HepG2 (cell line): ENCODE results near the gene MRPL58. TPM values are rescaled to one million over a fixed set of nuclear protein-coding genes. Genes with fewer than 3 reads are reported as not detected.

Experiments used
- ETV5 ChIP-seq: IDR thresholded peaks from 2 replicates; pipeline ENCODE4 v1.6.1; 2018; ENCODE audit warnings: missing biosample characterization, missing genetic modification reagents, inconsistent platforms, borderline replicate concordance
- FOXA3 ChIP-seq: IDR thresholded peaks from 2 replicates; pipeline ENCODE4 v1.6.1; 2016; ENCODE audit warnings: missing genetic modification reagents, missing compliant biosample characterization
- FOXK1 ChIP-seq: sonication (generic); formaldehyde crosslinking; IDR thresholded peaks from 2 replicates; pipeline ENCODE4 v1.4.0; 2020; ENCODE audit warnings: low read depth, missing genetic modification reagents, borderline replicate concordance
- LBX2 ChIP-seq: sonication (generic); formaldehyde crosslinking; IDR thresholded peaks from 2 replicates; pipeline ENCODE4 v1.5.0; 2020; ENCODE audit warnings: missing genetic modification reagents, mild to moderate bottlenecking, borderline replicate concordance
- NFAT5 ChIP-seq: sonication (generic); formaldehyde crosslinking; IDR thresholded peaks from 2 replicates; pipeline ENCODE4 v1.4.0; 2020; ENCODE audit warnings: missing genetic modification reagents
- PPARG ChIP-seq: conservative IDR thresholded peaks from 2 replicates; pipeline ENCODE4 v1.6.1; 2016; ENCODE audit warnings: missing biosample characterization, missing genetic modification reagents
- ZKSCAN1 ChIP-seq: fragments of 150-350 bp; IDR thresholded peaks from 2 replicates; pipeline ENCODE4 v1.6.1; 2014; ENCODE audit warnings: low read length
- ZNF646 ChIP-seq: sonication (generic); formaldehyde crosslinking; IDR thresholded peaks from 2 replicates; pipeline ENCODE4 v1.9.0; 2021; ENCODE audit warnings: mild to moderate bottlenecking, missing genetic modification reagents
- polyA plus RNA-seq, 8 experiments: library from polyadenylated mRNA; depleted of rRNA in 3 of 8; stranded (reverse) in 7 of 8; unstranded in 1 of 8; fragments of >200 nt; fragmentation: Illumina TruSeq in 4 of 8; extraction: Trizol in 4 of 8; gene quantifications; 2 replicates each; pipeline versions ENCODE4 v1.2.1 to v1.2.3, GENCODE V29; 2011 to 2016; ENCODE audit warnings: low read depth in 4 of 8, missing spikeins in 1 of 8, mixed read lengths in 1 of 8; ENCODE audit not compliant: insufficient read depth in 1 of 8
- total RNA-seq, 5 experiments: library from RNA; depleted of rRNA; stranded (reverse); fragments of >200 nt; fragmentation: Illumina TruSeq; extraction: Trizol; gene quantifications; 2 replicates each; pipeline ENCODE4 v1.2.3, GENCODE V29; 2016; ENCODE audit warnings: low read depth in 1 of 5
- TF ChIP-seq, protein P1 (sequence below): IDR thresholded peaks from 2 replicates; pipeline ENCODE4 v1.6.1; 2016; ENCODE audit warnings: mild to moderate bottlenecking, missing biosample characterization, missing genetic modification reagents
- TF ChIP-seq, protein P2 (sequence below): sonication (generic); formaldehyde crosslinking; IDR thresholded peaks from 2 replicates; pipeline ENCODE4 v1.4.0; 2020; ENCODE audit warnings: mild to moderate bottlenecking, missing genetic modification reagents
- TF ChIP-seq, protein P3 (sequence below): fragments of 450-650 bp; IDR thresholded peaks from 2 replicates; pipeline ENCODE4 v1.6.1; 2017

MRPL58 gene
- total and polyA plus RNA-seq, 2 of the 13 experiments (the other 11 are each of a cell fraction or from before 2014, with no cell fraction given), result 44.9 to 68.9 TPM

GRCh38 chr17:75034236-75034908 lies 21.9 kb downstream of the MRPL58 start (continued):
- TF ChIP-seq ZNF646 (CRISPR knock-in tag), result no peak; the same call in none of the 2 replicates
- no peak for TF ChIP-seq ZKSCAN1
- TF ChIP-seq, protein P1, sequence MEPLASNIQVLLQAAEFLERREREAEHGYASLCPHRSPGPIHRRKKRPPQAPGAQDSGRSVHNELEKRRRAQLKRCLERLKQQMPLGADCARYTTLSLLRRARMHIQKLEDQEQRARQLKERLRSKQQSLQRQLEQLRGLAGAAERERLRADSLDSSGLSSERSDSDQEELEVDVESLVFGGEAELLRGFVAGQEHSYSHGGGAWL (CRISPR knock-in tag), result peak; percentile 74; the same call in 1 of the 2 replicates
- peak; percentile 83 for TF ChIP-seq FOXA3
- TF ChIP-seq, protein P2, sequence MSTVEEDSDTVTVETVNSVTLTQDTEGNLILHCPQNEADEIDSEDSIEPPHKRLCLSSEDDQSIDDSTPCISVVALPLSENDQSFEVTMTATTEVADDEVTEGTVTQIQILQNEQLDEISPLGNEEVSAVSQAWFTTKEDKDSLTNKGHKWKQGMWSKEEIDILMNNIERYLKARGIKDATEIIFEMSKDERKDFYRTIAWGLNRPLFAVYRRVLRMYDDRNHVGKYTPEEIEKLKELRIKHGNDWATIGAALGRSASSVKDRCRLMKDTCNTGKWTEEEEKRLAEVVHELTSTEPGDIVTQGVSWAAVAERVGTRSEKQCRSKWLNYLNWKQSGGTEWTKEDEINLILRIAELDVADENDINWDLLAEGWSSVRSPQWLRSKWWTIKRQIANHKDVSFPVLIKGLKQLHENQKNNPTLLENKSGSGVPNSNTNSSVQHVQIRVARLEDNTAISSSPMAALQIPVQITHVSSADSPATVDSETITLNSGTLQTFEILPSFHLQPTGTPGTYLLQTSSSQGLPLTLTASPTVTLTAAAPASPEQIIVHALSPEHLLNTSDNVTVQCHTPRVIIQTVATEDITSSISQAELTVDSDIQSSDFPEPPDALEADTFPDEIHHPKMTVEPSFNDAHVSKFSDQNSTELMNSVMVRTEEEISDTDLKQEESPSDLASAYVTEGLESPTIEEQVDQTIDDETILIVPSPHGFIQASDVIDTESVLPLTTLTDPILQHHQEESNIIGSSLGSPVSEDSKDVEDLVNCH (CRISPR knock-in tag), result peak; percentile 88; the same call in 1 of the 2 replicates
- TF ChIP-seq, protein P3, sequence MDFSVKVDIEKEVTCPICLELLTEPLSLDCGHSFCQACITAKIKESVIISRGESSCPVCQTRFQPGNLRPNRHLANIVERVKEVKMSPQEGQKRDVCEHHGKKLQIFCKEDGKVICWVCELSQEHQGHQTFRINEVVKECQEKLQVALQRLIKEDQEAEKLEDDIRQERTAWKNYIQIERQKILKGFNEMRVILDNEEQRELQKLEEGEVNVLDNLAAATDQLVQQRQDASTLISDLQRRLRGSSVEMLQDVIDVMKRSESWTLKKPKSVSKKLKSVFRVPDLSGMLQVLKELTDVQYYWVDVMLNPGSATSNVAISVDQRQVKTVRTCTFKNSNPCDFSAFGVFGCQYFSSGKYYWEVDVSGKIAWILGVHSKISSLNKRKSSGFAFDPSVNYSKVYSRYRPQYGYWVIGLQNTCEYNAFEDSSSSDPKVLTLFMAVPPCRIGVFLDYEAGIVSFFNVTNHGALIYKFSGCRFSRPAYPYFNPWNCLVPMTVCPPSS, result no peak
- peak; percentile 71; the same call in 1 of the 2 replicates for TF ChIP-seq FOXK1 (CRISPR knock-in tag)
- TF ChIP-seq PPARG (CRISPR knock-in tag), result no peak
- no peak; the same call in none of the 2 replicates for TF ChIP-seq ETV5
- TF ChIP-seq LBX2 (CRISPR knock-in tag), result peak; percentile 94
- peak; percentile 28; the same call in 1 of the 2 replicates for TF ChIP-seq NFAT5 (CRISPR knock-in tag)
